Adrenal gland (tissue), 12 donors: ENCODE data around the gene TMEM134. TPM values are rescaled to one million over a fixed set of nuclear protein-coding genes. Genes with fewer than 3 reads are reported as not detected.
"Not testable (repeated sequence)": the region's sequence is repeated elsewhere in the genome, so short reads cannot be mapped to it uniquely, and the experiment has no call there.

Experiments
- DNase-seq, 7 donors: peaks; one replicate each; pipeline ENCODE4 v3.0.0-alpha.2; 2019 to 2020
- H3K27ac ChIP-seq, 5 donors: fragments of 200-600 bp; sonication (generic) in 4 of 5; 1 replicate in 3 of 5; 2 replicates in 2 of 5; pipeline versions ENCODE4 v1.5.1 to v1.8.0; 2016 to 2020; ENCODE audit warnings: mild to moderate bottlenecking in 1 of 5
- H3K27me3 ChIP-seq: fragments of 200-600 bp; 2 replicates; pipeline ENCODE4 v1.8.0; 2021
- H3K36me3 ChIP-seq, 2 donors: fragments of 200-600 bp; replicated peaks in 1 of 2; 1 replicate in 1 of 2; 2 replicates in 1 of 2; pipeline versions ENCODE4 v1.5.1 to v1.8.0; 2018 to 2022
- H3K4me1 ChIP-seq, 2 donors: fragments of 200-600 bp; replicated peaks in 1 of 2; 1 replicate in 1 of 2; 2 replicates in 1 of 2; pipeline versions ENCODE4 v1.5.1 to v1.8.0; 2018 to 2021
- H3K4me3 ChIP-seq, 4 donors: fragments of 200-600 bp; sonication (generic) in 3 of 4; one replicate each; pipeline ENCODE4 v1.5.1; 2016 to 2018
- H3K9me3 ChIP-seq, 3 donors: fragments of 200-600 bp; sonication (generic) in 1 of 3; replicated peaks in 1 of 3; 1 replicate in 2 of 3; 2 replicates in 1 of 3; pipeline versions ENCODE4 v1.5.1 to v1.8.0; 2016 to 2021
- POLR2A ChIP-seq, 2 donors: fragments of 450-650 bp; IDR thresholded peaks; one replicate each; pipeline ENCODE4 v1.6.1; 2017; ENCODE audit warnings: antibody characterized with exemption in 2 of 2, mild to moderate bottlenecking in 2 of 2, moderate library complexity in 1 of 2
- WGBS, 4 donors: extraction: QIAGEN DNeasy Blood & Tissue Kit in 2 of 4; methylation state at CpG; one replicate each; pipeline versions ENCODE4 v1.1.5 to v1.1.7; 2013 to 2017; 5-methylcytosine and 5-hydroxymethylcytosine counted together
- intact Hi-C, 2 donors: fragments of 100-400 bp; cut with DNase I; formaldehyde crosslinking; loops; one replicate each; pipeline versions ENCODE4 v1.14.1 to v1.15.0; 2022 to 2023
- polyA plus RNA-seq, 3 donors: library from polyadenylated mRNA; stranded (reverse); fragments of 200-250 nt in 2 of 3; fragments of 350-450 nt in 1 of 3; fragmentation: Illumina TruSeq in 1 of 3; extraction: RNeasy Lipid Tissue Mini Kit (QIAGEN cat#74804) in 1 of 3; gene quantifications; one replicate each; pipeline ENCODE4 v1.2.3, GENCODE V29; 2013 to 2014
- total RNA-seq, 9 donors: library from RNA; depleted of rRNA in 4 of 9; stranded (reverse); fragments of >200 nt in 4 of 9; fragments of 120-200 nt in 1 of 9; fragmentation: NEBNext Ultra II Directional in 1 of 9; extraction: Animal tissue kit (Norgen Biotek cat#: 25700) in 1 of 9; gene quantifications; one replicate each; pipeline versions ENCODE4 v1.1.0 to v1.2.4, GENCODE V29; 2013 to 2023
- TF ChIP-seq, protein P1 (sequence below), 6 experiments: fragments of 450-650 bp in 4 of 6; fragments of 200-600 bp in 2 of 6; sonication (generic) in 1 of 6; IDR thresholded peaks; 1 replicate in 5 of 6; 2 replicates in 1 of 6; pipeline versions ENCODE4 v1.5.1 to v1.8.0; 2016 to 2021; ENCODE audit warnings: antibody characterized with exemption in 6 of 6, mild to moderate bottlenecking in 2 of 6, moderate library complexity in 1 of 6
- donor health status: healthy with polysubstance abuse.
- donor health status: Bipolar disorder and iron deficiency.
- donor health status: DM: yes; HTN: yes; CAD: no.
- donor health status: DM: no; HTN: no; CAD: no.
- donor health status: DM: no; HTN: no; CAD: no.
- donor health status: DM: yes; HTN: yes; CAD: no.

Gene TMEM134
- total and polyA plus RNA-seq, 12 donors = 15.5 to 257 (median 98.0) TPM

DNA sequence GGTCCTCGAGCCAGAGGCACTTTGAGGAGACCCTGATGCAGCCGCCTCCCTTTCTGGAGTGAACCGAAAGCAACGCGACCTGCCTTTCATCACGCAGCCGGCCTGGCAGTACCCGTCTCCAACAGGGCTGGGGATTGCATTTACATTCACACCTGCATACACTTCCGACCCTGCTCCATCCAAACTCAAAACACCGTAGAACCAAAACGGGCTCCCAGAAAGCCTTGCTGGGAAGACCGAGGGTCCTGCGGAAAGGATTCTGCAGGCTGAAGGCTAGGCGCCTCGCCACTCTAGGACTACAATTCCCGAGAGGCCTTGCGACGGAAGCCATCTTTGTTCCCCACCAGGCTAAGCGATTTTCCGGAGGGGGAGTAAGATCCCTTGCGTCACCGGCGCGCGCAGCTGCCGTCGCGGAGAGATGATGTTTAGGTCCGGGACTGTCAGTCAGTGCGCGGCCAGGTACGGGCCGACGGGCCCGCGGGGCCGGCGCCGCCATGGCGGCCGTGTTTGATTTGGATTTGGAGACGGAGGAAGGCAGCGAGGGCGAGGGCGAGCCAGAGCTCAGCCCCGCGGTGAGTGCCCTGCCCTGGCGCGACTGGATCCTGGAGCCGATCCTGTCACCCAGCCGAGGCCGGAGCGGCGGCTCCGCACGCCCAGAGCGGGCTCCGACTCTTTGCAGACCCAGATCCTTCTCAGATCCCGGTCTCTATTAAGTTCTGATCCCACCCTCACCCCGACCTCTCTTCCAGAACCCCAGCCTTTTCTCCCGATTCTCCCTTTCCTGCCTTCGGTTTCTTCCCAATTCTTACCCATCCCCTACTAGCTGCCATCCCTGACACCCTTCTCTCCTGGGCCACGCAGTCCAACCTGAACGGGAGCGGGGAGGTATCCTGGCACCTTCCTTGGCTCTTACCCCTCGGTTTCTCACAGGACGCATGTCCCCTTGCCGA, 40.7 kb downstream of the TMEM134 start, which contains the start of gene RPS6KB2:
Gene RPS6KB2 (plus strand): TSS at position 443 of the 950 bp plus-strand sequence. CDS start 52 bp downstream, at position 495.
- H3K4me1 ChIP-seq = peaks cover 15% of the 10 kb centered on the region in 2 donors
- 0% methylated on average over 47 to 68 of the region's 68 CpGs for WGBS, 4 donors
- intact Hi-C loops = no loop called here
- H3K27ac ChIP-seq = peak within 1 kb of the TSS; percentile 73 to 94 (median 84)
- peak; percentile 98 to 100 (median 99) for DNase-seq
- TF ChIP-seq POLR2A (IDR thresholded peaks at IDR 0.05) = peak; percentile 92 to 94
- TF ChIP-seq, protein P1, sequence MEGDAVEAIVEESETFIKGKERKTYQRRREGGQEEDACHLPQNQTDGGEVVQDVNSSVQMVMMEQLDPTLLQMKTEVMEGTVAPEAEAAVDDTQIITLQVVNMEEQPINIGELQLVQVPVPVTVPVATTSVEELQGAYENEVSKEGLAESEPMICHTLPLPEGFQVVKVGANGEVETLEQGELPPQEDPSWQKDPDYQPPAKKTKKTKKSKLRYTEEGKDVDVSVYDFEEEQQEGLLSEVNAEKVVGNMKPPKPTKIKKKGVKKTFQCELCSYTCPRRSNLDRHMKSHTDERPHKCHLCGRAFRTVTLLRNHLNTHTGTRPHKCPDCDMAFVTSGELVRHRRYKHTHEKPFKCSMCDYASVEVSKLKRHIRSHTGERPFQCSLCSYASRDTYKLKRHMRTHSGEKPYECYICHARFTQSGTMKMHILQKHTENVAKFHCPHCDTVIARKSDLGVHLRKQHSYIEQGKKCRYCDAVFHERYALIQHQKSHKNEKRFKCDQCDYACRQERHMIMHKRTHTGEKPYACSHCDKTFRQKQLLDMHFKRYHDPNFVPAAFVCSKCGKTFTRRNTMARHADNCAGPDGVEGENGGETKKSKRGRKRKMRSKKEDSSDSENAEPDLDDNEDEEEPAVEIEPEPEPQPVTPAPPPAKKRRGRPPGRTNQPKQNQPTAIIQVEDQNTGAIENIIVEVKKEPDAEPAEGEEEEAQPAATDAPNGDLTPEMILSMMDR (IDR thresholded peaks at IDR 0.05) = peak in 1 of 6 experiments; percentile 2
- peaks cover 0 to 23% of the 10 kb centered on the region in 2 donors for H3K36me3 ChIP-seq
- H3K27me3 ChIP-seq = no peaks in the 10 kb centered on the region
- peak within 1 kb of the TSS; percentile 35 to 98 (median 77) for H3K4me3 ChIP-seq
- no peaks in the 10 kb centered on the region for H3K9me3 ChIP-seq

DNA sequence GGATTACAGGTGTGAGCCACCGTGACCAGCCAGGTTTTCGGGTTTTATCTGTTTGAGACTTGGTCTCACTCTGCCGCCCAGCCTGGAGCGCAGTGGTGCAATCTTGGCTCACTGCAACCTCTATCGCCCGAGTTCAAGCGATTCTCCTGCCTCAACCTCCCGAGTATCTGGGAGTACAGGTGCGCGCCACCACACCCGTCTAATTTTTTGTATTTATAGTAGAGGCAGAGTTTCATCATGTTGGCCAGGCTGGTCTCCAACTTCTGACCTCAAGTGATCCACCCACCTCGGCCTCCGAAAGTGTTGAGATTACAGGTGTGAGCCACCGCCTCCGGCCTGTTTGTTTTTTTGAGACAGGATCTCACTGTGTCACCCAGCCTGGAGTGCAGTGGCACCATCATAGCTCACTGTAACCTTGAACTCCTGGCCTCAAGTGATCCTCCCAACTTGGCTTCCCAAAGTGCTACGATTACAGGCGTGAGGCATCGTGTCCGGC, 41.6 kb downstream of the TMEM134 start:
- H3K27ac ChIP-seq = peak overlapping the region; percentile 73 to 94 (median 84)
- H3K27me3 ChIP-seq, H3K9me3 ChIP-seq, intact Hi-C loops: not testable (repeated sequence)
- peaks cover 0 to 14% of the 10 kb centered on the region in 2 donors for H3K36me3 ChIP-seq
- peak in 1 of 2 donors; percentile 10 for TF ChIP-seq POLR2A (IDR thresholded peaks at IDR 0.05)
- DNase-seq = peak in 5 of 7 donors; percentile 61 to 78 (median 75)
- 65 to 79% (median 69%) methylated on average over 19 of the region's 19 CpGs for WGBS, 4 donors
- H3K4me1 ChIP-seq = peaks cover 15% of the 10 kb centered on the region in 2 donors
- H3K4me3 ChIP-seq = peak overlapping the region in 2 of 4 donors; percentile 77

DNA sequence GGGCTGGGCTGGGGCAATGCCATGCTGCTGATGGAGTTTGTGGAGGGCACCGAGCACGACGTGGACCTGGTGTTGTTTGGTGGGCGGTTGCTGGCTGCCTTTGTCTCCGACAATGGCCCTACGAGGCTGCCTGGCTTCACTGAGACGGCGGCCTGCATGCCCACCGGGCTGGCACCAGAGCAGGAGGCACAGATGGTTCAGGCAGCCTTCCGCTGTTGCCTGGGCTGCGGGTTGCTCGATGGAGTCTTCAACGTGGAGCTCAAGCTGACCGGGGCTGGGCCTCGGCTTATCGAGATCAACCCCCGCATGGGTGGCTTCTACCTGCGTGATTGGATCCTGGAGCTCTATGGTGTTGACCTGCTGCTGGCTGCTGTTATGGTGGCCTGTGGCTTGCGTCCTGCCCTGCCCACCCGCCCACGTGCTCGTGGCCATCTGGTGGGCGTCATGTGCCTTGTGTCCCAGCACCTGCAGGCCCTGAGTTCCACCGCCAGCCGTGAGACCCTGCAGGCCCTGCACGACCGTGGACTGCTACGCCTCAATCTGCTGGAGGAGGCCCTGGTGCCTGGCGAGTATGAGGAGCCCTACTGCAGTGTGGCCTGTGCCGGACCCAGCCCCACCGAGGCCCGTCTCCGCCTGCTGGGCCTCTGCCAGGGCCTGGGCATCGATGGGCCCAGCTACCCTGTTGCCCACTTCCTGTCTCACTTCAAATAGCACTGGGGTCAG, 45.0 kb downstream of the TMEM134 start:
- H3K27me3 ChIP-seq = no peaks in the 10 kb centered on the region
- DNase-seq = no peak
- H3K27ac ChIP-seq = no peak overlapping the region
- H3K4me3 ChIP-seq = no peak overlapping the region
- intact Hi-C loops = no loop called here
- WGBS, 4 donors = 88 to 92% (median 88%) methylated on average over 24 to 34 of the region's 34 CpGs; no CpG with 5 or more reads in 1 of the 4 donors
- TF ChIP-seq, protein P1 (IDR thresholded peaks at IDR 0.05) = no peak
- no peak for TF ChIP-seq POLR2A (IDR thresholded peaks at IDR 0.05)
- no peaks in the 10 kb centered on the region for H3K9me3 ChIP-seq
- no peaks in the 10 kb centered on the region for H3K36me3 ChIP-seq
- peaks cover 14 to 15% of the 10 kb centered on the region in 2 donors for H3K4me1 ChIP-seq

DNA sequence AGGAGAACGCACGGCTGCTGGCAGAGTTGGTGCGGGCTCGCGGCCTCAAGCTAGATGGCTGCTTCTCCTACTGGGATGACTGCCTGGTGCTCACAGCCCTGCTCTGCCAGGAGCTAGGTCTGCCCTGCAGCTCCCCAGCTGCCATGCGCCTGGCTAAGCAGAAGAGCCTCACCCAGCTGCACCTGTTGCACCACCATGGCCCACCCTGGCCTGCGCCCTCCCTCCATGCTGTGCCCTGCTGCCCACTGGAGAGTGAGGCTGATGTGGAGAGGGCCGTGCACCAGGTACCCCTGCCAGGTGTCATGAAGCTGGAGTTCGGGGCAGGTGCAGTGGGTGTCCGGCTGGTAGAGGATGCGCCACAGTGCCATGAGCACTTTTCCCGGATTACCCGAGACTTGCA, 45.6 kb downstream of the TMEM134 start:
- Histone ChIP-seq H3K36me3 (no peaks in the 10 kb centered on the region), H3K9me3 (no peaks in the 10 kb centered on the region), H3K27me3 (no peaks in the 10 kb centered on the region), H3K27ac (no peak overlapping the region), H3K4me1 (peaks cover 12 to 13% of the 10 kb centered on the region in 2 donors), H3K4me3 (no peak overlapping the region)
- TF ChIP-seq, protein P1 (IDR thresholded peaks at IDR 0.05) = no peak
- no peak for TF ChIP-seq POLR2A (IDR thresholded peaks at IDR 0.05)
- intact Hi-C loops = no loop called here
- no peak for DNase-seq
- WGBS, 4 donors = 80 to 96% (median 95%) methylated on average over 2 to 13 of the region's 13 CpGs
